Natural killer cell (primary cell): ENCODE results near the gene LRRC10. TPM values are rescaled to one million over a fixed set of nuclear protein-coding genes. Genes with fewer than 3 reads are reported as not detected.

ENCODE experiments used
- ATAC-seq, 3 donors: fragments of 150-1000 bp in 2 of 3; fragments of 200-7000 bp in 1 of 3; cut with Tn5 transposase; 1 replicate in 1 of 3; 2 replicates in 2 of 3; pipeline ENCODE4 v1.10.0; 2021; ENCODE audit warnings: mild to moderate bottlenecking in 2 of 3, moderate library complexity in 2 of 3
- DNase-seq, 2 donors: peaks; one replicate each; pipeline versions ENCODE4 v3.0.0 to v3.0.0-alpha.2; 2013 to 2021; ENCODE audit warnings: mixed read lengths in 1 of 2
- H3K27ac ChIP-seq: one replicate; pipeline ENCODE4 v1.5.1; 2013; ENCODE audit warnings: mild to moderate bottlenecking, low read length
- H3K27me3 ChIP-seq: one replicate; pipeline ENCODE4 v1.6.1; 2013; ENCODE audit warnings: low read length; ENCODE audit not compliant: control insufficient read depth, insufficient read depth
- H3K36me3 ChIP-seq: one replicate; pipeline ENCODE4 v1.6.1; 2013; ENCODE audit warnings: low read length; ENCODE audit not compliant: control insufficient read depth, insufficient read depth
- H3K4me1 ChIP-seq: one replicate; pipeline ENCODE4 v1.6.1; 2013; ENCODE audit warnings: low read length; ENCODE audit not compliant: control insufficient read depth, insufficient read depth
- H3K4me3 ChIP-seq: one replicate; pipeline ENCODE4 v1.5.1; 2013; ENCODE audit warnings: low read length
- H3K9me3 ChIP-seq: one replicate; pipeline ENCODE4 v1.6.1; 2013; ENCODE audit warnings: low read length; ENCODE audit not compliant: control insufficient read depth, insufficient read depth
- H3K27ac Mint-ChIP-seq, 2 donors: one replicate each; pipeline ENCODE4 v1.8.0; 2022; ENCODE audit warnings: mild to moderate bottlenecking in 2 of 2, mixed read lengths in 2 of 2, moderate library complexity in 1 of 2
- H3K27me3 Mint-ChIP-seq, 2 donors: one replicate each; pipeline ENCODE4 v1.8.0; 2022; ENCODE audit warnings: low read depth in 2 of 2, mixed read lengths in 2 of 2
- H3K36me3 Mint-ChIP-seq: one replicate; pipeline ENCODE4 v1.8.0; 2022; ENCODE audit warnings: mixed read lengths
- H3K4me1 Mint-ChIP-seq, 2 donors: one replicate each; pipeline ENCODE4 v1.8.0; 2022; ENCODE audit warnings: mixed read lengths in 2 of 2
- H3K4me3 Mint-ChIP-seq: one replicate; pipeline ENCODE4 v1.8.0; 2022; ENCODE audit warnings: mild to moderate bottlenecking, moderate library complexity, mixed read lengths
- H3K9me3 Mint-ChIP-seq, 2 donors: one replicate each; pipeline ENCODE4 v1.8.0; 2022; ENCODE audit warnings: mixed read lengths in 2 of 2
- CTCF ChIP-seq: fragments of 200-600 bp; IDR thresholded peaks from one replicate; pipeline ENCODE4 v1.8.0; 2022; ENCODE audit warnings: antibody characterized with exemption
- WGBS: methylation state at CpG from one replicate; pipeline ENCODE4 v1.1.7; 2013; ENCODE audit warnings: missing lambda C conversion rate; ENCODE audit not compliant: insufficient coverage; 5-methylcytosine and 5-hydroxymethylcytosine counted together
- intact Hi-C: fragments of 100-400 bp; cut with micrococcal nuclease; formaldehyde crosslinking; loops from one replicate; pipeline ENCODE4 v1.14.2; 2022
- total RNA-seq, 4 donors: library from RNA; stranded (reverse); fragments of 120-200 nt in 1 of 4; gene quantifications; one replicate each; pipeline versions ENCODE4 v1.2.3 to v1.2.4, GENCODE V29; 2013 to 2022

The LRRC10 gene
- total RNA-seq, 3 donors from 2014 or later (not counting 1 experiment from before 2014, with no cell fraction given), result not detected

GRCh38 chr12:69585189-69586062, 25.3 kb downstream of the LRRC10 start, which contains the start of gene CCT2:
Gene CCT2 (plus strand): TSS chr12:69585459. CDS start chr12:69585522, 63 bp downstream.
- Histone ChIP-seq H3K27me3 (no peaks in the 10 kb centered on the region), H3K27ac (peak within 1 kb of the TSS; percentile 79), H3K9me3 (no peaks in the 10 kb centered on the region), H3K36me3 (peaks cover 35% of the 10 kb centered on the region), H3K4me1 (peaks cover 8% of the 10 kb centered on the region), H3K4me3 (peak within 1 kb of the TSS; percentile 70)
- H3K27me3 Mint-ChIP-seq, result no peaks in the 10 kb centered on the region
- under 1% methylated on average over 63 of the region's 63 CpGs for WGBS
- peaks cover 8 to 9% of the 10 kb centered on the region in 2 donors for H3K4me1 Mint-ChIP-seq
- peaks cover 8% of the 10 kb centered on the region for H3K36me3 Mint-ChIP-seq
- H3K27ac Mint-ChIP-seq, result peak within 1 kb of the TSS; percentile 96 to 99
- ATAC-seq (peak; percentile 90 to 98 (median 93)), DNase-seq (peak; percentile 95 to 99)
- H3K4me3 Mint-ChIP-seq, result peak within 1 kb of the TSS; percentile 98
- H3K9me3 Mint-ChIP-seq, result no peaks in the 10 kb centered on the region
- peak; percentile 32 for TF ChIP-seq CTCF
- intact Hi-C loops, result loop anchor here (1.0 kb wide), 2 partner anchors 228 to 346 kb away; partner anchors contain the start of gene CPSF6

- no peak for TF ChIP-seq CTCF
- H3K4me1 Mint-ChIP-seq, result peaks cover 8 to 9% of the 10 kb centered on the region in 2 donors
- H3K27ac Mint-ChIP-seq, result no peak overlapping the region
- Histone ChIP-seq H3K27ac (no peak overlapping the region), H3K36me3 (peaks cover 12% of the 10 kb centered on the region), H3K4me1 (peaks cover 8% of the 10 kb centered on the region), H3K4me3 (no peak overlapping the region), H3K9me3 (no peaks in the 10 kb centered on the region), H3K27me3 (no peaks in the 10 kb centered on the region)
- H3K36me3 Mint-ChIP-seq, result no peaks in the 10 kb centered on the region
- intact Hi-C loops, result no loop called here
- H3K9me3 Mint-ChIP-seq, result no peaks in the 10 kb centered on the region
- ATAC-seq (no peak), DNase-seq (no peak)
- no peaks in the 10 kb centered on the region for H3K27me3 Mint-ChIP-seq
- no peak overlapping the region for H3K4me3 Mint-ChIP-seq
Observed at GRCh38 chr12:69583203-69583602, 27.5 kb downstream of the LRRC10 start.

GRCh38 chr12:69580074-69580473, 30.6 kb downstream of the LRRC10 start:
- peak in 1 of 3 donors; percentile 32 for ATAC-seq
- H3K36me3 Mint-ChIP-seq, result peaks cover 7% of the 10 kb centered on the region
- Histone ChIP-seq H3K27ac (no peak overlapping the region), H3K9me3 (no peaks in the 10 kb centered on the region), H3K4me3 (no peak overlapping the region), H3K4me1 (no peaks in the 10 kb centered on the region), H3K36me3 (peaks cover 5% of the 10 kb centered on the region), H3K27me3 (no peaks in the 10 kb centered on the region)
- no peaks in the 10 kb centered on the region for H3K9me3 Mint-ChIP-seq
- intact Hi-C loops, result no loop called here
- WGBS, result 100% methylated on average over 1 of the region's 1 CpG
- peak overlapping the region in 1 of 2 donors; percentile 16 for H3K27ac Mint-ChIP-seq
- H3K27me3 Mint-ChIP-seq, result no peaks in the 10 kb centered on the region
- no peak for DNase-seq
- no peaks in the 10 kb centered on the region for H3K4me1 Mint-ChIP-seq
- no peak overlapping the region for H3K4me3 Mint-ChIP-seq
- no peak for TF ChIP-seq CTCF
